ENCODE measurements around the gene HYCC1.
A peak's percentile ranks its signal among the peaks of the same experiment; 100 is the strongest.
"Not testable (repeated sequence)": the region's sequence is repeated elsewhere in the genome, so short reads cannot be mapped to it uniquely, and the experiment has no call there.

The HYCC1 gene

GRCh38 chr7:23044581-23044980 is 30.7 kb upstream of the HYCC1 start:
- TF ChIP-seq CTCF (conservative IDR thresholded peaks at IDR 0.05; ENCODE audit: low read length): no peak
- DNase-seq (ENCODE audit: low read depth): no peak
- no peak overlapping the region for H3K4me3 ChIP-seq (ENCODE audit: low read length)

- peak; percentile 36 for DNase-seq (ENCODE audit: low read depth)
- TF ChIP-seq CTCF (conservative IDR thresholded peaks at IDR 0.05; ENCODE audit: low read length): no peak
- no peak overlapping the region for H3K4me3 ChIP-seq (ENCODE audit: low read length)
These were observed 29.5 kb upstream of the HYCC1 start for GRCh38 chr7:23043441-23043840.

- not testable (repeated sequence) for DNase-seq (ENCODE audit: low read depth); H3K4me3 ChIP-seq (ENCODE audit: low read length)
These were observed 25.7 kb upstream of the HYCC1 start for GRCh38 chr7:23039674-23040073.

- not testable (repeated sequence) for H3K4me3 ChIP-seq (ENCODE audit: low read length); DNase-seq (ENCODE audit: low read depth)
These were observed 21.8 kb upstream of the HYCC1 start for GRCh38 chr7:23035542-23036371.

GRCh38 chr7:23027261-23027660 is 13.3 kb upstream of the HYCC1 start:
- no peak overlapping the region for H3K4me3 ChIP-seq (ENCODE audit: low read length)
- no peak for DNase-seq (ENCODE audit: low read depth)
- no peak for TF ChIP-seq CTCF (conservative IDR thresholded peaks at IDR 0.05; ENCODE audit: low read length)

- no peak overlapping the region for H3K4me3 ChIP-seq (ENCODE audit: low read length)
- DNase-seq (ENCODE audit: low read depth): no peak
- no peak for TF ChIP-seq CTCF (conservative IDR thresholded peaks at IDR 0.05; ENCODE audit: low read length)
These were observed 12.2 kb upstream of the HYCC1 start for GRCh38 chr7:23026164-23026563.

- H3K4me3 ChIP-seq (ENCODE audit: low read length): no peak overlapping the region
- TF ChIP-seq CTCF (conservative IDR thresholded peaks at IDR 0.05; ENCODE audit: low read length): no peak
- DNase-seq (ENCODE audit: low read depth): no peak
These were observed 10.5 kb upstream of the HYCC1 start for GRCh38 chr7:23024454-23024853.

GRCh38 chr7:23022851-23023250 is 8.9 kb upstream of the HYCC1 start:
- no peak overlapping the region for H3K4me3 ChIP-seq (ENCODE audit: low read length)
- no peak for TF ChIP-seq CTCF (conservative IDR thresholded peaks at IDR 0.05; ENCODE audit: low read length)
- DNase-seq (ENCODE audit: low read depth): no peak
